IMR-90 (cell line): Measurements from ENCODE around the gene POMT2. TPM values are rescaled to one million over a fixed set of nuclear protein-coding genes. Genes with fewer than 3 reads are reported as not detected.

Experiments
- ATAC-seq: fragments of 200-7000 bp; cut with Tn5 transposase; 2 replicates; pipeline ENCODE4 v1.9.1; 2020; ENCODE audit warnings: low read depth, mild to moderate bottlenecking, moderate library complexity
- BruUV-seq: library from RNA; stranded (reverse); fragments of 400-500 nt; replicated peaks from 2 replicates; lab custom pipeline; 2021; lab: Mats Ljungman, UMichigan
- CTCF ChIA-PET: fragments of 300-600 bp; formaldehyde crosslinking; extraction: SDS; loops from one replicate; lab custom pipeline; 2021; ENCODE audit warnings: antibody characterized with exemption; lab: Yijun Ruan, JAX
- POLR2A ChIA-PET: fragments of 300-600 bp; sonication (Branson Sonifier 250); formaldehyde crosslinking; loops from one replicate; lab custom pipeline; 2022; ENCODE audit warnings: antibody characterized with exemption; ENCODE audit not compliant: unreplicated experiment; lab: Charles Lee
- DNase-seq: peaks from one replicate; pipeline ENCODE4 v3.0.0; 2013
- H2AFZ ChIP-seq: replicated peaks from 2 replicates; pipeline ENCODE3; 2013; ENCODE audit warnings: low read length, mild to moderate bottlenecking; ENCODE audit not compliant: poor library complexity
- H2AK5ac ChIP-seq: 2 replicates; pipeline ENCODE4 v1.6.1; 2013; ENCODE audit warnings: low read depth, low read length, inconsistent platforms
- H2AK9ac ChIP-seq: replicated peaks from 2 replicates; pipeline ENCODE3; 2013; ENCODE audit warnings: mild to moderate bottlenecking, low read depth, low read length, moderate library complexity; ENCODE audit not compliant: poor library complexity
- H2BK120ac ChIP-seq: 2 replicates; pipeline ENCODE4 v1.6.1; 2013; ENCODE audit warnings: low read depth, low read length, inconsistent platforms
- H2BK15ac ChIP-seq: 3 replicates; pipeline ENCODE4 v1.6.1; 2013; ENCODE audit warnings: low read depth, low read length, inconsistent platforms
- H2BK20ac ChIP-seq: 2 replicates; pipeline ENCODE4 v1.6.1; 2013; ENCODE audit warnings: low read depth, mild to moderate bottlenecking, inconsistent platforms, low read length, moderate library complexity
- H2BK5ac ChIP-seq: 2 replicates; pipeline ENCODE4 v1.6.1; 2013; ENCODE audit warnings: mild to moderate bottlenecking, low read depth, low read length, inconsistent platforms; ENCODE audit not compliant: poor library complexity, severe bottlenecking
- H3K14ac ChIP-seq: replicated peaks from 2 replicates; pipeline ENCODE4 v1.6.1; 2013; ENCODE audit warnings: low read depth, low read length, inconsistent platforms
- H3K18ac ChIP-seq: 2 replicates; pipeline ENCODE4 v1.6.1; 2013; ENCODE audit warnings: low read depth, low read length, control low read depth
- H3K23ac ChIP-seq: 2 replicates; pipeline ENCODE4 v1.6.1; 2013; ENCODE audit warnings: low read depth, low read length, inconsistent platforms
- H3K27ac ChIP-seq: 2 replicates; pipeline ENCODE4 v1.5.1; 2013; ENCODE audit warnings: mild to moderate bottlenecking, control low read depth, low read length; ENCODE audit not compliant: insufficient read depth
- H3K27me3 ChIP-seq: 2 replicates; pipeline ENCODE4 v1.6.1; 2013; ENCODE audit warnings: low read length; ENCODE audit not compliant: control insufficient read depth, insufficient read depth
- H3K36me3 ChIP-seq: 2 replicates; pipeline ENCODE4 v1.6.1; 2013; ENCODE audit warnings: low read length, mixed read lengths; ENCODE audit not compliant: control insufficient read depth, insufficient read depth
- H3K4ac ChIP-seq: 2 replicates; pipeline ENCODE4 v1.6.1; 2013; ENCODE audit warnings: low read depth, low read length, inconsistent platforms
- H3K4me1 ChIP-seq: 2 replicates; pipeline ENCODE4 v1.6.1; 2013; ENCODE audit warnings: low read length, mixed read lengths; ENCODE audit not compliant: control insufficient read depth, insufficient read depth
- H3K4me2 ChIP-seq: 2 replicates; pipeline ENCODE4 v1.6.1; 2013; ENCODE audit warnings: low read depth, mild to moderate bottlenecking, control low read depth, low read length, moderate library complexity
- H3K4me3 ChIP-seq: 2 replicates; pipeline ENCODE4 v1.5.1; 2013; ENCODE audit warnings: low read depth, mild to moderate bottlenecking, control low read depth, low read length, moderate library complexity; ENCODE audit not compliant: insufficient read depth
- H3K56ac ChIP-seq: 2 replicates; pipeline ENCODE4 v1.6.1; 2013; ENCODE audit warnings: low read length, inconsistent platforms; ENCODE audit not compliant: insufficient read depth; ENCODE audit errors: extremely low read depth
- H3K79me1 ChIP-seq, 2 experiments: 2 replicates each; pipeline ENCODE4 v1.6.1; 2013; ENCODE audit warnings: low read length in 2 of 2, inconsistent platforms in 1 of 2, low read depth in 1 of 2
- H3K9ac ChIP-seq: 2 replicates; pipeline ENCODE4 v1.6.1; 2013; ENCODE audit warnings: low read depth, low read length, control low read depth
- H3K9me1 ChIP-seq: 2 replicates; pipeline ENCODE4 v1.6.1; 2013; ENCODE audit warnings: low read length, inconsistent platforms; ENCODE audit not compliant: insufficient read depth
- H3K9me3 ChIP-seq: 2 replicates; pipeline ENCODE4 v1.6.1; 2013; ENCODE audit warnings: low read length; ENCODE audit not compliant: control insufficient read depth, insufficient read depth
- H4K20me1 ChIP-seq: 2 replicates; pipeline ENCODE4 v1.6.1; 2013; ENCODE audit warnings: low read length, inconsistent platforms; ENCODE audit not compliant: insufficient read depth
- H4K5ac ChIP-seq: 2 replicates; pipeline ENCODE4 v1.6.1; 2013; ENCODE audit warnings: mild to moderate bottlenecking, low read depth, low read length, control low read depth
- H4K8ac ChIP-seq, 2 experiments: 2 replicates each; pipeline ENCODE4 v1.6.1; 2013; ENCODE audit warnings: low read depth in 2 of 2, low read length in 2 of 2, control low read depth in 1 of 2, inconsistent platforms in 1 of 2
- H4K91ac ChIP-seq: 2 replicates; pipeline ENCODE4 v1.6.1; 2013; ENCODE audit warnings: low read depth, low read length, inconsistent platforms; ENCODE audit not compliant: insufficient read depth
- BHLHE40 ChIP-seq: fragments of 150-350 bp; IDR thresholded peaks from 2 replicates; pipeline ENCODE4 v1.6.1; 2016; ENCODE audit warnings: mild to moderate bottlenecking, low read depth, low read length
- CEBPB ChIP-seq: IDR thresholded peaks from 2 replicates; pipeline ENCODE4 v1.6.1; 2012; ENCODE audit warnings: low read depth, low read length, improper control_type of control experiment
- CHD1 ChIP-seq: IDR thresholded peaks from 2 replicates; pipeline ENCODE4 v1.6.1; 2012; ENCODE audit warnings: low read depth, low read length, improper control_type of control experiment
- FOS ChIP-seq: fragments of 150-350 bp; IDR thresholded peaks from 2 replicates; pipeline ENCODE4 v1.6.1; 2016; ENCODE audit warnings: low read depth, low read length
- MAFK ChIP-seq: IDR thresholded peaks from 2 replicates; pipeline ENCODE4 v1.6.1; 2012; ENCODE audit warnings: low read depth, low read length, improper control_type of control experiment
- MAZ ChIP-seq: IDR thresholded peaks from 2 replicates; pipeline ENCODE4 v1.6.1; 2012; ENCODE audit warnings: low read depth, mild to moderate bottlenecking, low read length, improper control_type of control experiment, moderate library complexity, borderline replicate concordance
- MXI1 ChIP-seq: IDR thresholded peaks from 2 replicates; pipeline ENCODE4 v1.6.1; 2012; ENCODE audit warnings: low read depth, mild to moderate bottlenecking, low read length, moderate library complexity, borderline replicate concordance
- NFE2L2 ChIP-seq: fragments of 150-350 bp; IDR thresholded peaks from 2 replicates; pipeline ENCODE4 v1.6.1; 2016; ENCODE audit warnings: low read depth, mild to moderate bottlenecking, low read length
- POLR2A ChIP-seq: IDR thresholded peaks from 2 replicates; pipeline ENCODE4 v1.6.1; 2012; ENCODE audit warnings: mild to moderate bottlenecking, low read depth, low read length
- RAD21 ChIP-seq: IDR thresholded peaks from 2 replicates; pipeline ENCODE4 v1.6.1; 2012; ENCODE audit warnings: low read length, improper control_type of control experiment
- RCOR1 ChIP-seq: IDR thresholded peaks from 2 replicates; pipeline ENCODE4 v1.6.1; 2012; ENCODE audit warnings: mild to moderate bottlenecking, low read length, improper control_type of control experiment; ENCODE audit not compliant: insufficient replicate concordance
- RFX5 ChIP-seq: IDR thresholded peaks from 2 replicates; pipeline ENCODE4 v1.8.0; 2012; ENCODE audit warnings: low read depth, mild to moderate bottlenecking, low read length, moderate library complexity
- SMC3 ChIP-seq: fragments of 150-350 bp; IDR thresholded peaks from 2 replicates; pipeline ENCODE4 v1.6.1; 2016; ENCODE audit warnings: low read depth, mild to moderate bottlenecking, antibody characterized with exemption, low read length, moderate library complexity
- WGBS, 2 experiments: methylation state at CpG; one replicate each; pipeline versions ENCODE4 v1.1.5 to v1.1.7; 2013; ENCODE audit warnings: missing lambda C conversion rate in 2 of 2; ENCODE audit not compliant: insufficient read length in 1 of 2; ENCODE audit errors: extremely low coverage in 2 of 2; 5-methylcytosine and 5-hydroxymethylcytosine counted together
- dilution Hi-C: fragments of 300-500 bp; cut with HindIII; formaldehyde crosslinking; loops from one replicate; pipeline ENCODE4 v1.14.3; 2018; ENCODE audit warnings: low sequenced_read_pairs; ENCODE audit not compliant: unreplicated experiment
- in situ Hi-C: fragments of 300-500 bp; cut with MboI; formaldehyde crosslinking; loops from 3 replicates; pipeline ENCODE4 v1.14.3; 2019; ENCODE audit warnings: low sequenced_read_pairs, inconsistent platforms, mixed read lengths
- intact Hi-C: fragments of 100-400 bp; cut with micrococcal nuclease; formaldehyde crosslinking; loops from 2 replicates; pipeline ENCODE4 v1.10.0; 2022
- polyA plus RNA-seq, 3 experiments: library from polyadenylated mRNA; depleted of rRNA; stranded (reverse); fragments of >200 nt; gene quantifications; 2 replicates each; pipeline ENCODE4 v1.2.3, GENCODE V29; 2012; ENCODE audit warnings: low replicate concordance in 1 of 3
- total RNA-seq: library from RNA; depleted of rRNA; stranded (reverse); fragments of >200 nt; gene quantifications from 2 replicates; pipeline ENCODE4 v1.2.3, GENCODE V29; 2012
- TF ChIP-seq, protein P1 (sequence below): fragments of 150-350 bp; IDR thresholded peaks from 2 replicates; pipeline ENCODE4 v1.6.1; 2017; ENCODE audit warnings: mild to moderate bottlenecking, antibody characterized with exemption, low read length, low read depth
- TF ChIP-seq, protein P2 (sequence below): fragments of 150-350 bp; IDR thresholded peaks from 2 replicates; pipeline ENCODE4 v1.6.1; 2016; ENCODE audit warnings: low read depth, mild to moderate bottlenecking, low read length, moderate library complexity, borderline replicate concordance
- TF ChIP-seq, protein P3 (sequence below): conservative IDR thresholded peaks from 2 replicates; pipeline ENCODE4 v1.5.1; 2012; ENCODE audit warnings: mild to moderate bottlenecking, low read depth, low read length, improper control_type of control experiment

Gene POMT2
- total and polyA plus RNA-seq, 2 of the 4 experiments (the other 2 are of a cell fraction), result 6.5 to 13.0 TPM

DNA sequence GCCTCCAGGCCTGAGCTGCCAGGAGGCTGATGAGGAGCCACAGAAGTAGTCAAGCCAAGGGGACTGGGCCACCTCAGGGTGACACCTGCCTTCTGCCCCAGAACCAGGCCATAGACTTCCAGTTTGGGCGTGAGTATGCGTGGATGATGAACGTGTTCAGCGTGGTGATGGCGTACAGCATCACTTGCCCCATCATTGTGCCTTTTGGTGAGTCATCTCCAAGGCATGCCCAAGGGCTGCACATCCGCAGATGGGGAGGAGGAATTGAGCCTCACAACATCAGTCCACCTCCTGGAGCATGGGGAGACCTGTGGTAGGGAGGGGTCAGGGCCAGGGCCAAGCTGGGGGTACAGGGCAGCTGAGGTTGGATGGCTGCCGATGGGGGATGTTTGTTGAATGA, 72.0 kb downstream of the POMT2 start:
- intact Hi-C loops (no loop called here), in situ Hi-C loops (no loop called here), dilution Hi-C loops (no loop called here)
- ATAC-seq (no peak), DNase-seq (peak; percentile 16)
- Histone ChIP-seq H3K27ac (no peak overlapping the region), H2BK5ac (no peak overlapping the region), H3K27me3 (peaks cover 3% of the 10 kb centered on the region; the same call in 1 of the 2 replicates), H3K9ac (no peak overlapping the region), H3K9me3 (no peaks in the 10 kb centered on the region), H3K9me1 (0 out of 2 replicates have a peak, but pooled peaks cover under 1% of the 10 kb centered on the region), H3K4me1 (no peaks in the 10 kb centered on the region), H2BK15ac (no peak overlapping the region), H3K36me3 (no peaks in the 10 kb centered on the region), H2AK5ac (no peak overlapping the region), H3K18ac (no peak overlapping the region), H3K4ac (no peak overlapping the region), H3K4me3 (no peak overlapping the region), H4K5ac (no peak overlapping the region), H4K20me1 (no peaks in the 10 kb centered on the region), H3K79me1 (no peaks in the 10 kb centered on the region), H3K4me2 (no peak overlapping the region), H2BK120ac (no peak overlapping the region), H2BK20ac (no peak overlapping the region), H4K8ac (no peak overlapping the region), H4K91ac (no peak overlapping the region), H3K23ac (no peak overlapping the region), H3K56ac (no peak overlapping the region), H3K14ac (no peak overlapping the region), H2AK9ac (peak overlapping the region; percentile 28), H2AFZ (no peak overlapping the region)
- WGBS, 2 experiments, result no CpG with 5 or more reads among the region's 7 CpGs
- ChIA-PET CTCF (no interaction called here), POLR2A (no interaction called here)
- TF ChIP-seq, protein P1, sequence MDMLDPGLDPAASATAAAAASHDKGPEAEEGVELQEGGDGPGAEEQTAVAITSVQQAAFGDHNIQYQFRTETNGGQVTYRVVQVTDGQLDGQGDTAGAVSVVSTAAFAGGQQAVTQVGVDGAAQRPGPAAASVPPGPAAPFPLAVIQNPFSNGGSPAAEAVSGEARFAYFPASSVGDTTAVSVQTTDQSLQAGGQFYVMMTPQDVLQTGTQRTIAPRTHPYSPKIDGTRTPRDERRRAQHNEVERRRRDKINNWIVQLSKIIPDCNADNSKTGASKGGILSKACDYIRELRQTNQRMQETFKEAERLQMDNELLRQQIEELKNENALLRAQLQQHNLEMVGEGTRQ, result no peak
- TF ChIP-seq POLR2A, result no peak
- TF ChIP-seq MAFK, result no peak
- no peak for TF ChIP-seq MAZ
- no peak for TF ChIP-seq NFE2L2
- no peak for TF ChIP-seq CEBPB
- no peak for TF ChIP-seq RAD21
- no peak for TF ChIP-seq SMC3
- TF ChIP-seq MXI1, result no peak
- TF ChIP-seq, protein P2, sequence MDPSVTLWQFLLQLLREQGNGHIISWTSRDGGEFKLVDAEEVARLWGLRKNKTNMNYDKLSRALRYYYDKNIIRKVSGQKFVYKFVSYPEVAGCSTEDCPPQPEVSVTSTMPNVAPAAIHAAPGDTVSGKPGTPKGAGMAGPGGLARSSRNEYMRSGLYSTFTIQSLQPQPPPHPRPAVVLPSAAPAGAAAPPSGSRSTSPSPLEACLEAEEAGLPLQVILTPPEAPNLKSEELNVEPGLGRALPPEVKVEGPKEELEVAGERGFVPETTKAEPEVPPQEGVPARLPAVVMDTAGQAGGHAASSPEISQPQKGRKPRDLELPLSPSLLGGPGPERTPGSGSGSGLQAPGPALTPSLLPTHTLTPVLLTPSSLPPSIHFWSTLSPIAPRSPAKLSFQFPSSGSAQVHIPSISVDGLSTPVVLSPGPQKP, result no peak
- TF ChIP-seq, protein P3, sequence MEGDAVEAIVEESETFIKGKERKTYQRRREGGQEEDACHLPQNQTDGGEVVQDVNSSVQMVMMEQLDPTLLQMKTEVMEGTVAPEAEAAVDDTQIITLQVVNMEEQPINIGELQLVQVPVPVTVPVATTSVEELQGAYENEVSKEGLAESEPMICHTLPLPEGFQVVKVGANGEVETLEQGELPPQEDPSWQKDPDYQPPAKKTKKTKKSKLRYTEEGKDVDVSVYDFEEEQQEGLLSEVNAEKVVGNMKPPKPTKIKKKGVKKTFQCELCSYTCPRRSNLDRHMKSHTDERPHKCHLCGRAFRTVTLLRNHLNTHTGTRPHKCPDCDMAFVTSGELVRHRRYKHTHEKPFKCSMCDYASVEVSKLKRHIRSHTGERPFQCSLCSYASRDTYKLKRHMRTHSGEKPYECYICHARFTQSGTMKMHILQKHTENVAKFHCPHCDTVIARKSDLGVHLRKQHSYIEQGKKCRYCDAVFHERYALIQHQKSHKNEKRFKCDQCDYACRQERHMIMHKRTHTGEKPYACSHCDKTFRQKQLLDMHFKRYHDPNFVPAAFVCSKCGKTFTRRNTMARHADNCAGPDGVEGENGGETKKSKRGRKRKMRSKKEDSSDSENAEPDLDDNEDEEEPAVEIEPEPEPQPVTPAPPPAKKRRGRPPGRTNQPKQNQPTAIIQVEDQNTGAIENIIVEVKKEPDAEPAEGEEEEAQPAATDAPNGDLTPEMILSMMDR, result no peak
- no peak for TF ChIP-seq CHD1
- TF ChIP-seq RCOR1, result no peak
- TF ChIP-seq BHLHE40, result no peak
- no peak for TF ChIP-seq FOS
- TF ChIP-seq RFX5, result no peak
- BruUV-seq, result no TSS peak
